WTC11 (cell line): ENCODE data around the gene KCNA5.

ENCODE experiments used
- FOXJ3 ChIP-seq: sonication (generic); formaldehyde crosslinking; IDR thresholded peaks from 2 replicates; pipeline ENCODE4 v1.9.0; 2021; ENCODE audit warnings: missing genetic modification reagents, mild to moderate bottlenecking, borderline replicate concordance
- TF ChIP-seq, protein P1 (sequence below): sonication (generic); formaldehyde crosslinking; IDR thresholded peaks from 2 replicates; pipeline ENCODE4 v1.8.1; 2022; ENCODE audit warnings: mild to moderate bottlenecking, moderate library complexity, missing genetic modification reagents

GRCh38 chr12:5059358-5059757 is 15.7 kb downstream of the KCNA5 start:
- TF ChIP-seq, protein P1, sequence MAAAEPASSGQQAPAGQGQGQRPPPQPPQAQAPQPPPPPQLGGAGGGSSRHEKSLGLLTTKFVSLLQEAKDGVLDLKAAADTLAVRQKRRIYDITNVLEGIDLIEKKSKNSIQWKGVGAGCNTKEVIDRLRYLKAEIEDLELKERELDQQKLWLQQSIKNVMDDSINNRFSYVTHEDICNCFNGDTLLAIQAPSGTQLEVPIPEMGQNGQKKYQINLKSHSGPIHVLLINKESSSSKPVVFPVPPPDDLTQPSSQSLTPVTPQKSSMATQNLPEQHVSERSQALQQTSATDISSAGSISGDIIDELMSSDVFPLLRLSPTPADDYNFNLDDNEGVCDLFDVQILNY (CRISPR knock-in tag), result no peak
- TF ChIP-seq FOXJ3 (CRISPR knock-in tag), result no peak
